NCI-H1105 (cell line): Measurements from ENCODE around the gene TMEM178B.
"Not testable (repeated sequence)": the region's sequence is repeated elsewhere in the genome, so short reads cannot be mapped to it uniquely, and the experiment has no call there.

Experiments
- DNase-seq: peaks from one replicate; lab custom pipeline; 2025; lab: John Stamatoyannopoulos, UW

Gene TMEM178B

DNA sequence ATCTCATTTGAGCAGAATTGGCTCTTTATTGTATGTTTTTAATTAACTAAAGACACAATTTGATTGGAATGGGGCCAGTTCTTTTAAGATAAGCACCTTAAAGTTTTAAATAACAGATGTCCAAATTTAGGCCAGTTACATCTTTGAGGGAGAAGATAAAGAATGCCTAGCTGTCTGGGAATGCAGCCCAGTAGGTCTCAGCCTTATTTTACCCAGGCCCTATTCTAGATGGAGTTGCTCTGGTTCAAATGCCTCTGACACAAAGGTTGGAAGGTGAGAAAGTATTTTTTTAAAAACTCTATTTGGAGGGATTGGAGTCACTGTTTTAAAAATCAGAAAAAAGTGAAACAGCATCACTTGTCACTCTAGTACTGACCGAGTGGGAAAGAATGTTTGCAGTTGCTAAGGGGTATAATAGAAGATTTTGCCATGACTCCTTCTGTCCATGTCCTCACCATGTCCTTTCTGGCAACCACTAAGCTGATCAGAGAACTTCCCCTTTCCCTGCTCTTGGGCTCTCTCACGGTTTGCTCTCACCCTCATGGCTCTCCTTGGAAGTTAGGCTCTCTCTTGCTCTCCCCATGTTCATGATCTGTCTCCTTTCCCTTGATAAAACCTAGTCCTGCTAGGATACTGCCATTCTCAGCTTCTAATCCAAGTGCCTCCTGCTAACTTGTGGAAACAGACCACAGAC is 239.1 kb downstream of the TMEM178B start:
- DNase-seq = no peak

GRCh38 chr7:141313896-141314295 is 240.0 kb downstream of the TMEM178B start:
- DNase-seq = no peak

GRCh38 chr7:141317033-141317585 is 243.2 kb downstream of the TMEM178B start:
- DNase-seq = no peak

DNA sequence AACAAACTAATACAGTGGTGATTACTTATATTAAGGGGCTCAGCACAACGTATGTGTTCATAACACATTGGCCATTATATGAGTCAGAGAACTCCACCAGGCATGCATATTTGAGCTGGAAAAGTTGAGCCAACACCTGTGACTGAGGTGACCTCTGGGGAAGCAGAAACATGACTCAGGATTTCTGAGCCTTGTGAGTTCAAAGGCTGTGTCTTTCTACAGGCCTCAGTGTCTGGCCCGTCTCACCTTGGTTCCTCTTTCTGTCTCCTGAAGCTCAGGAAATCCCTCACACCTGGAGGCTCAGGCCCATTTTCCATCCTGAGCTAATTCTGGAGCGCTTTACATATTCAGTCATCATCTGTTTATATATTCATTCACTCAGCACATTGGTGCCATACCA is 246.4 kb downstream of the TMEM178B start:
- no peak for DNase-seq

DNA sequence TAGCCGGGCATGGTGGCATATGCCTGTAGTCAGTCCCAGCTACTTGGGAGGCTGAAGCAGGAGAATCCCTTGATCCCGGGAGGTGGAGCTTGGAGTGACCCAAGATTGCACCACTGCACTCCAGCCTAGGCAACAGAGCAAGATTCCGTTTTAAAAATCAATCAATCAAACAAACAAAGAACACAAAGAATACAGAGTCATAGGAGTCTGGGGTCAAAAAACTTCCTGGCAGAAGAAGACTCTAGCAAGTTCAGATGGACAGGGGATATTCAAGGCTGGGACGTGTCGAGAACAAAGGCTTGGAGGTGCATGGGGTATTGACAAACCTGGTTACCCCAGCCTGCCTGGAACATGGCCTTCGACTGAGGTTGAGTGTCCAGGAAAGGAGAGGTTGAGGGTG is 248.5 kb downstream of the TMEM178B start:
- no peak for DNase-seq

DNA sequence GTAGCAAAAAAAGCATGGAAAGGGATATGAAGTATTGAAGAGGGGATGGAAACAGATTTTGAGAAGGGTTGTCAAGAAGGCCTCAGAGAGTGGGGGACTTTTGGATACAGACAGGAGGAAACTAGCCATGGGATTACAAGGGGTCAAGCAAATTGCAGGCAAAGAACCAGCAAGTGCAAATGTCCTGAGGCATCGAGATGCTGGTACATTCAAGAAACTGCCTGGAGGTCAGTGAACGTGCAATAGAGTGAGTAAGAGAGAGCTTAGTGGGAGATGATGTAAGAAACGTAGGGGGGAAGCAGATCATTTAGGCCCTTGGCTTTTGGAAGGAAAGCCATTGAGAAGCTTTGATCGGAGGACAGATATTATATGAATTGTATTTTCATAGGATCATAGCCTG is 250.0 kb downstream of the TMEM178B start:
- DNase-seq = no peak

GRCh38 chr7:141324870-141325269 is 251.0 kb downstream of the TMEM178B start:
- no peak for DNase-seq

- DNase-seq = no peak
These were observed 251.4 kb downstream of the TMEM178B start for GRCh38 chr7:141325275-141325674.

DNA sequence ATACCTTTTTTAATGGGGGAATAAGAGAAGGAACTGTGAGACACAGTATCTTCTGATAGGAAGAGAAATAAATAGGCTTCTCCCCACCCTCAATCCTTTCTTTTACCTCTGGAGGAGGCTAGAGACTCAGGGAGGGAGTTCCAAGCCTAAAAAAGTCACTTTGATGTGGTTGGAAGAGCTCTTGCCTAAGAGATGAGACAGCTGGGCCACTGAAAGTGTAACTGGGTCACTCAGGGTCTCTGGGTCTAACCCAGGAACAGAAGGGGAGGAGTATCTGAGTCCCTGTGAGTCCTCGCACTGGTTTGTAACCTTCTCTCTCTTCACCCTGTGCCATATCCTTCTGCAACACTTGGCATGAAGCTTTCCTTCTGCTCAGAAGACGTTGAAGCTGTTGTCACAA is 254.4 kb downstream of the TMEM178B start:
- no peak for DNase-seq

DNA sequence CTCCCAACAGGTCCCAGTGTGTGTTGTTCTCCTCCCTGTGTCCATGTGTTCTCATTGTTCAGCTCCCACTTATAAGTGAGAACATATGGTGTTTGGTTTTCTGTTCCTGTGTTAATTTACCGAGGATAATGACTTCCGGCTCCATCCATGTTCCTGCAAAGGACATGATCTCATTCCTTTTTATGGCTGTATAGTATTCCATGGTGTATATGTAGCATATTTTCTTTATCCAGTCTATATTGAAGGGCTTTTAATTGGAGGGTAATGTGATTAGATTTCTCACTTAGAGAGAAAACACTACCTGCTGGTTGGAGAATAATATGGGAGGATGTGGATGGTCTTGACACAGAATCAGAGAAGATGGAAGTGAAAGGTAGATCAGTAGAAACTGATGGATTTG is 256.4 kb downstream of the TMEM178B start:
- DNase-seq = not testable (repeated sequence)

DNA sequence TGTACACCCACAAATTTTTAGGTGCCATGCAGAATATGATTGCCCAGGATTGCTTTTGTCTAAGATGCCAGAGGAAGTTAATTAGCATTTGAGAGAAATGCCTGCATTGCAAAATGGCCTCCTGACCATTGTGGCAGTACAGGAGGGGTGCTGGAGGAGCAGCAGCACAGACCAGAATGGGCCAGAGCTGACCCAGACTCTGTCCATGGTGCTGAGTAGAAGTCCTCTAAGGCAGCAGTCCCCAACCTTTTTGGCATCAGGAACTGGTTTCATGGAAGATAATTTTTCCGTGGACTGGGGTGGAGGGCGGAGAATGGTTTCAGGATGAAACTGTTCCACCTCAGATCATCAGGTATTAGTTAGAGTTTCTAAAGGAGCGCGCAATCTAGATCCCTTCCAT is 259.6 kb downstream of the TMEM178B start:
- DNase-seq = no peak

- no peak for DNase-seq
These were observed 261.3 kb downstream of the TMEM178B start for GRCh38 chr7:141335164-141335563.

GRCh38 chr7:141339603-141340002 is 265.7 kb downstream of the TMEM178B start:
- no peak for DNase-seq

DNA sequence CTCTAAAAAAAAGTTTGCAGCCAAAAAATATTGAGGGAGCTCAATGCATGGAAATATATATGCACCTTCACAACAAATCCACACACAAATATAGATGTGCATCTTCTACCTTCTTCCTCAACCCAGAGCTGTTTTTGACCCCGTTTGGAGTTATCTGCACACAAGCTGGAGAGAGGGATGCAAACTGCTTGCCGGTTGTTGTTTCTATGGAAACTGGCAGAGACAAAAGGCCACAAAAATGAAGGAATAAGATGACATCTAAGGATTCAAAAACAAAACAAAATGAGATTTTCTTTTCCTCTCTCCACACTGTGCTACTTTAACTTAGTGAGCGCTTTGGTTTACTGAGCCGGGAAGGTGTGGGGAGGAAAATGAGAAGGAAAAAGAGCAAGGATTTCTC is 267.1 kb downstream of the TMEM178B start:
- no peak for DNase-seq

DNA sequence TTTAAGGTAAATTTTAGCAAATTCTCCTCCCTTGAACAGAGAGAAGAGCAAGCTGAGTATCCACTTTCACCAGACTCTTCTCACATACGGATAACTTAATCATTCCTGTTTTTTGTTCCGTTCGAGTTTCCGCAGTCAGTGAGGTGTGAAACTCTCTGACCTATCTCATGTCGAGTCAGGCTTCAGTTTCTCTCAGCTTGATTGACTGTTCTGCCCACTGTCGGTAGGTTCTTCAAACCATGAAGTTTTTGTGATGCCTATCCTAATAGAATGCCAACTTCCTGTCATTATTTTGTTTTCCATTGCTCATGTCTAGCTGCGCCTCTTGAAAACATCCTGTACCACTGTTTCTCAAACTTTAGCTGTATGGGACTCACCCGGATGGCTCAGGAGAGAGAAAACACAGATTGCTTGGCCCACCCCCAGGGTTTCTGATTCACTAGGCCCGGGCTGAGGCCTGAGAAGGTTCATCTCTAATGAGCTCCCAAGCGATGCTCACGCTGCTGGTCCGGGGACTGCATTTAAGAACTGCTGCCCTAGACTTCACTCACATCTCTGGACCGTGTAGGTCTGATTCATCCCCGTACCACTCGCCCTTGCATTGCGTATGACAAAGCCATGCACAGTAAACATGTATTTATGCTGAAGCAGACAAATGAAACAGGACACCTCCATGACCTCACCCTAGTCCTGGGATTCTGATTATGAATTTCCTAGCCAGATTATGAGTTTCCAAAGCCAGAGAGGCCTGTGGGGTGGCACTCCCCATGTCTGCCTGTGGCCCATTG is 269.0 kb downstream of the TMEM178B start:
- DNase-seq = no peak

DNA sequence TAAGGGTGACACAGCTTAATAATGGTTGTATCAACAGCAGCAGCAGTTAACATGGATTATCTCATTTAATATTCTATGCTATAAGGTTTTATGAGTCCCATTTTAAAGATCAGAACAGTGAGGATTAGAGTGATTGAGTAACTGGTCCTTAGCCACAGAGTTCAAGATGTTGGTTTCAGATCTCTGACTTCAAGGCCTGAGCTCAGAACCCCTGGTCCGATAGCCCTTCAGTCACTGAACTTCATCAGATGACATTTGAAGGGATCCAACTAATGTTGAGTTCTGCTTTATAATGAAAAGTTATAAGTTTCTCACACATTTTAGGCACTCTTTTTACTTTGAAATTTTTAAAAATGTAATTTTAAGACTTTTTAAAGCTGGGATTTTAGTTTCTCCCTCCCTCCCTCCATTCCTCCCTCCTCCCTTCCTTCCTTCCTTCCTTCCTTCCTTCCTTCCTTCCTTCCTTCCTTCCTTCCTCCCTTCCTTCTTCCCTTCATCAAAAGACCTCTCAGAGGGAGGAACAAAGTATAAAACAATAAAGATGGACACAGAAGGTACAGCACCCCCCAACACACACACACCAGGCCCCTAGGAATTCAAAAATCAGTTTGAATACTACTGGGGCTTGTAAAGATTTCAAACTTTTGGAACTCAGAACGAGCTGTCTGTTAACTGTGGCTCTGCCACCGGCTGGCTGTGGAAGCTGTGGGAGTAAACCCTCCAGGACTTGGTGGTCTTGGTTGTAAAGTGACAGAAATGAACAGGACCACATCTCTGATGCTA is 270.5 kb downstream of the TMEM178B start:
- DNase-seq = no peak

DNA sequence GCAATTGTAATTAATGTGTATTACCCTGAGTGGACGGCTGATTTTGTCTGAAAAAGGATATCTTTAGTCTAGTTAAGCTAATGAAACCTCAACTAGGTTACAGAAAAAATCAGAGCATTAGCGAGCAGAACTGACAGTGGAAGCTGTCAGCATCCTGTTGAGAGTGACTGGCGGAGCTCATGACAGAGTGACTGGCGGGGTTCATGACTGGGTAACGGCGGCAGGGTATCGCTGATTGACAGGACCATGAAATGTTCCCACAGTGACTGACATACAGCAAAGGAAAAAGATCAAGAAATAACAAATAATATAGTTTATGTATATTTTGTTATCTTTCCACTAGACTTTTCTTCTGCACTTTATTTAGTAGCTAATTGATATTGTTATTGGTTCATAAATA is 274.9 kb downstream of the TMEM178B start:
- no peak for DNase-seq

GRCh38 chr7:141349338-141349737 is 275.5 kb downstream of the TMEM178B start:
- no peak for DNase-seq

DNA sequence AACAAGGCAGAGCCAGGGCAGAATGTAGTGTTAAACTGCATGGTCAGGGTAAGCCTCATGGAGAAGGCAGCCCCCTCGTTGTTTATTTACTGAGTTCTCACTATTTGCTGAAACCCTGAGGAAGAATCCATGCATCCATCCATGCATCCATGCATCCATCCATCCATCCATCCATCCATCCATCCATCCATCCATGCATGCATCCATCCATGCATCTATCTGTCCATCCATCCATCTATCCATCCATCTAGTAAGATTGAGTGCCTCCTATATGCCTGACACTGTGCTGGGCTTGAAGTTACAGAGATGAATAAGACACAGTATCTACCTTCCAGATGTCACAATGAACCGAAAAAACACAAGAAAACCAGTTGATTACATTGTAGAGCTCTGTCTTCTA is 275.9 kb downstream of the TMEM178B start:
- no peak for DNase-seq

GRCh38 chr7:141351175-141351574 is 277.3 kb downstream of the TMEM178B start:
- no peak for DNase-seq

GRCh38 chr7:141352955-141353354 is 279.1 kb downstream of the TMEM178B start:
- no peak for DNase-seq

- no peak for DNase-seq
These were observed 280.4 kb downstream of the TMEM178B start for GRCh38 chr7:141354251-141354650.

- DNase-seq = no peak
These were observed 281.2 kb downstream of the TMEM178B start for GRCh38 chr7:141355032-141355431.
